Heart left ventricle (tissue), 13 donors: ENCODE data around the gene RSPO4.

Experiments used
- POLR2A ChIP-seq, 2 donors: fragments of 450-650 bp; IDR thresholded peaks; one replicate each; pipeline ENCODE4 v1.6.1; 2017; ENCODE audit warnings: antibody characterized with exemption in 2 of 2, mild to moderate bottlenecking in 2 of 2, moderate library complexity in 2 of 2
- TF ChIP-seq, protein P1 (sequence below), 12 donors: fragments of 200-600 bp; sonication (generic) in 4 of 12; IDR thresholded peaks; one replicate each; pipeline versions ENCODE4 v1.5.0 to v1.8.0; 2018 to 2022; ENCODE audit warnings: antibody characterized with exemption in 12 of 12, mild to moderate bottlenecking in 5 of 12
- donor health status: ischemic (EF 13 %, LVEDD 7.1; RV severe dilation, severe dysfunction).
- donor health status: DM: no; HTN: yes; CAD: no.
- donor health status: DM: no; HTN: no; CAD: no.
- donor health status: ischemic (EF 25% LVEDD 6.9; RV normal size, moderate dysfunction).
- donor health status: ischemic (EF 25% LVEDD 5.7; RV mildly dilated, moderate dysfunction).
- donor health status: ischemic (EF 35%, LVEDD 5.7; RV mildly dilated, moderate dysfunction).
- donor health status: nonischemic (EF 11% LVEDD 7.7; RV severe dilation, severe dysfunction).
- donor health status: DM: yes; HTN: yes; CAD: no.
- donor health status: PGD.
- donor health status: ischemic (EF 29% LVEDD 5.4; RV normal size, mild dysfunction).
- donor health status: nonischemic (EF 23%, LVEDD 6.1; RV moderate dilation, normal function).

DNA sequence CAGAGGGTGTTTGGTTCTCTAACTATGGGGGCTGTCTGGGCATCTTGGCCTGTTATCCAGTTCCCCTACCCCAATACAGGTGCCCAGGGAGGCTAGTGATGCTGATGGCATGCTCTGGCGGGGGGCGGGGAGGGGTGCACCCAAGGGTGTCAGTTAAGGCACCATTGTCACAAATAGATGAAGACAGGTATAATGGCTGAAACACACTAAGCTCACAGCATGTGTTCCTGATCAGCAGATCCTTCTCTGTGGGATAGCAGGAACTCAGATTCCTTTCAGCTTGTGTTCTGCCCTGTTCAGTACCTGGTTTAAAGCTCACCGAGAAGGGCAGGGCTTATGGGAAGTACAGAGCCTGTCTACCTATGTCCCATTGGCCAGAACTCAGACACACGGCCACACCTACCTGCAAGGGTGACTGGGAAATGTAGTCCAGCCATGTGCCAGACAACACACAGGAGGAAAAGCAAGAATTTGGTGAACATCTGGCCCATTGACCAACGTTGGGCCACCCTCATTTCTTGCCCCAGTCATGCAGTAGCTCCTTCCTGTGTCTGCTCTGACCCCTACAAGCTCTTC, 3.4 kb upstream of the RSPO4 start:
- TF ChIP-seq, protein P1, sequence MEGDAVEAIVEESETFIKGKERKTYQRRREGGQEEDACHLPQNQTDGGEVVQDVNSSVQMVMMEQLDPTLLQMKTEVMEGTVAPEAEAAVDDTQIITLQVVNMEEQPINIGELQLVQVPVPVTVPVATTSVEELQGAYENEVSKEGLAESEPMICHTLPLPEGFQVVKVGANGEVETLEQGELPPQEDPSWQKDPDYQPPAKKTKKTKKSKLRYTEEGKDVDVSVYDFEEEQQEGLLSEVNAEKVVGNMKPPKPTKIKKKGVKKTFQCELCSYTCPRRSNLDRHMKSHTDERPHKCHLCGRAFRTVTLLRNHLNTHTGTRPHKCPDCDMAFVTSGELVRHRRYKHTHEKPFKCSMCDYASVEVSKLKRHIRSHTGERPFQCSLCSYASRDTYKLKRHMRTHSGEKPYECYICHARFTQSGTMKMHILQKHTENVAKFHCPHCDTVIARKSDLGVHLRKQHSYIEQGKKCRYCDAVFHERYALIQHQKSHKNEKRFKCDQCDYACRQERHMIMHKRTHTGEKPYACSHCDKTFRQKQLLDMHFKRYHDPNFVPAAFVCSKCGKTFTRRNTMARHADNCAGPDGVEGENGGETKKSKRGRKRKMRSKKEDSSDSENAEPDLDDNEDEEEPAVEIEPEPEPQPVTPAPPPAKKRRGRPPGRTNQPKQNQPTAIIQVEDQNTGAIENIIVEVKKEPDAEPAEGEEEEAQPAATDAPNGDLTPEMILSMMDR (IDR thresholded peaks at IDR 0.05) = no peak
- no peak for TF ChIP-seq POLR2A (IDR thresholded peaks at IDR 0.05)
